GM08714 (cell line): ENCODE results near the gene EMX1.

Source experiments
- H3K4me3 ChIP-seq: fragments of 200-500 bp; sonication (Bioruptor generic); 2 replicates; pipeline ENCODE4 v1.5.1; 2014; ENCODE audit warnings: mild to moderate bottlenecking, low read length, inconsistent platforms
- ZNF274 ChIP-seq: IDR thresholded peaks from 2 replicates; pipeline ENCODE4 v1.6.1; 2012; ENCODE audit warnings: mild to moderate bottlenecking, low read depth, low read length

The EMX1 gene

DNA sequence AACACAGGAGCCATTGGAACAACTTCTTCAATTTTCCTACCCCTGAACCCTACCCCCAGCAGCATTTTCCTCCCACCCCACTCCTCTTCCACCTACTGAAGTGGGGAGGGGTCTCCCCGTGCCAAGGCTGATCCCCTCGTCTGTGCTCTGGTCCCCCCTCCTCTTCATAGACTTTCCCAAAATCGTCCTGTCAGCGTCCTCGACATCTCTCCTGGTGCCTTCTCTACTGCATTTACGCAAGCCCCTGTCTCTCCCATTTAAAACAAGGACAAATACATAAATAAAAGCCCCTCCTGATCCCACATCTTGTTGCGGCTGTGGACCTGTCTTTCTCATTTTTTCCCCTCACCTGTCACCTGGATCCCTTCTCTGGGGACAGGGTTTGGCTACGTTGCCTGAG is 42.2 kb downstream of the EMX1 start:
- no peak overlapping the region for H3K4me3 ChIP-seq

GRCh38 chr2:72959995-72960981 is 43.0 kb downstream of the EMX1 start:
- H3K4me3 ChIP-seq: no peak overlapping the region
- no peak for TF ChIP-seq ZNF274

More for the DNA sequence above, 42.2 kb downstream of the EMX1 start:
- TF ChIP-seq ZNF274: no peak

DNA sequence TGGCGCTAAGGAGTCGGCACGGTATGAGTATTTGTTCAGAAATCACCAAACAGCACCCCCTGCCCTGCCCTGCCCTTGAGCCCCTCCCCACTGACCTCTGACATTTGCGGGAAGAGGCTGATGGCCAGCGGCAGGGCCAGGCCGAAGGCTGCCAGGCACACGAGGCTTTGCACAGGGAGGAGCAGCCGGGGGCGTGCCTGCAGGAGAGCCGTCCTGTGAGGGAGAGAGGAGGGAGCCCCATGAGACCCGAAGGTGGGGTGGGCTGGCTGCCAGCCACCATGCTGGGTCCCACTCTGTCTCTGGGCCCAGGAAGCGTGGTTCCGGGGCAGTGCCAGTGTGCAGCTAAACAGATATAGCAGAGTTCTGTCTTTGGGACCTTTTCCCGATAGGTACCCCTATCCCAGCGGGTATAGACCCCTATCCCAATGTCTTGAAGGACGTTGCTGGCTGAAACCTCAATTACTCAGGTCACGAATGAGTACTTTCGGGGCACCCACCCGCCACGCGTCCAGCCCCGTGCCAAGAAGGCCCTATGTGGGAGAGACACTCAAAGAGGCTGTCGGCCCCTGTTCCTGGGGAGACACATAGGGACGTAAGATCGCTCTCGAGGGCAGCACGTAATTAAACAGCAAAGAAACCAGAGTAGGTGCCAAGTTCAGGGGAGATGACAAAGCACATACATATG is 43.9 kb downstream of the EMX1 start:
- no peak for TF ChIP-seq ZNF274
- no peak overlapping the region for H3K4me3 ChIP-seq

- no peak overlapping the region for H3K4me3 ChIP-seq
- TF ChIP-seq ZNF274: no peak
Observed at GRCh38 chr2:72961853-72962468, 44.6 kb downstream of the EMX1 start.

DNA sequence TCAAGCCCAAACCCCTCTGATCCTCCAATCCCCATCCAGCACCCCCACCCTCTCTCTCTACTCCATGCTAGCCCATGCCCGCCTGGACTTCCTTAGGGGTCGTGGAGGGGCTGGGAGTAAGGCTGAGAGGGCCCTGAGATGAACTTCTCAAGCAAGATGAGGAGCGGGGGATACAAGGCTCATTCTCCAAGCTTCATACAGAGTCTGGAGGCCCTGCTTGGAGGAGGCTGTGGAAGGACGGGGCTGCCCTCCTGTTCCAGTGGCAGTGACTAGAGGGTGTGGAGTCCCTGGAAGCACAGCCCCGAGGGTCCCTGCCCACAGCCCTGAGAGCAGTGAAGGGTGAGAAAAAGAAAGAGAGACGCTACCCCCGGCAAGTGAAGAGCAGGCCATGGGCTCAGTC is 45.6 kb downstream of the EMX1 start:
- TF ChIP-seq ZNF274: no peak
- no peak overlapping the region for H3K4me3 ChIP-seq

- no peak for TF ChIP-seq ZNF274
- H3K4me3 ChIP-seq: no peak overlapping the region
Observed at GRCh38 chr2:72963423-72964145, 46.3 kb downstream of the EMX1 start.

DNA sequence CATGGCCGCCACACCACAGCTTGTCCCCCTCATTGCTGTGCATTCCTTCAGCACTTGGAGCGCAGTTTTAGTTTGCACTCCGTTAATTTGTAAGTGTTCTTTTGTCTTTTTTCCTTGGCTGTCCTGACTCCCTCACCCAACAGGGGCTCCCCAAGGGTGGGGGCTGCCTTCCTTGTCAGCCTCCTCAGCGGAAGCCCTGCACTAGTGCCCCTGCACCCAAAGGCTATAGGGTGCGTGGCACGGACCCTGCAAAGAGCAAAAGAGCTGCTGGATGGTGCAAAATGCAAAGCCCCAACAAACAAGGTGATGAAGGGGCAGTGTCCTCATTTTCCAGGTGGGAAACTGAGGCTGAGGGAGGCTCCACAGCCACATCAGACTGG is 46.8 kb downstream of the EMX1 start:
- no peak for TF ChIP-seq ZNF274
- H3K4me3 ChIP-seq: no peak overlapping the region

DNA sequence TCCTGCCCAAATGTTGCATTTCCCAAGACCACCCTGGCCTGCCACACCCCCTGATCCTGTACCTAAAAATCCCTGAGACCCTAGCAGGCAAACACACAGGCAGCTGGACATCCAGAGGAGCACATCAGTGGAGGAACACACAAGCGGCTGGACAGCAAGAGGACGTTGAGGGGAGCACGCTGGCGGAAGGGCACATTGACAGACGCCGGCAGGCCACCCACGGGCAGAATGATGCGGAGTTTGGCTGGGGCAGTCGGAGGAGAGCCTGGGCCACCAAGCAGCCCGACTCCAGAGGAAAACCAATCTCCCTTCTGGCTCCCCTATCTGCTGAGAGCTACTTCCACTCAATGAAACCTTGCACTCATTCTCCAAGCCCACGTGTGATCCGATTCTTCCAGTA is 47.7 kb downstream of the EMX1 start:
- no peak for TF ChIP-seq ZNF274
- no peak overlapping the region for H3K4me3 ChIP-seq

GRCh38 chr2:72965770-72966450 is 48.6 kb downstream of the EMX1 start:
- no peak overlapping the region for H3K4me3 ChIP-seq
- TF ChIP-seq ZNF274: no peak

- no peak overlapping the region for H3K4me3 ChIP-seq
- no peak for TF ChIP-seq ZNF274
Observed at GRCh38 chr2:72968286-72968685, 51.0 kb downstream of the EMX1 start.

DNA sequence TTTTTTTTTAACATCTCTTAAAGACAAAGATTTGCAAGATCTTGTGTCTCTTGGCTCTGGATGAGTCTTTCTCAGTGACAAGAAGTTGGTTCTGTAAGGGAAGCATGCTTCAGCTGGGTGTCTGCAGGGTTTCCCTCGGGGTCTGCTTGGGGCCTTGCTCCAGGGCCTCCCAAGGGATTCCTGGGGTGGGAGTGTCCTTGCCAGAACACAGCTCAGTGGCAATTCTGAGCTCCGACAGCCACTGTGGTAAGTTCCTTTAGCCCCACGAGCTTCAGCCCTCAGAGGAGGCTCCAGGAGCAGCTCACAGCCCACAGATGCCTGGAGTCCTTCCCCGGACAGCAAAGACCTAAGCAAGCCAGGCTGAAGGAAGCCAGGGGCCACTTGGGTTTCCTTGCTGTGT is 52.4 kb downstream of the EMX1 start:
- no peak for TF ChIP-seq ZNF274
- no peak overlapping the region for H3K4me3 ChIP-seq

DNA sequence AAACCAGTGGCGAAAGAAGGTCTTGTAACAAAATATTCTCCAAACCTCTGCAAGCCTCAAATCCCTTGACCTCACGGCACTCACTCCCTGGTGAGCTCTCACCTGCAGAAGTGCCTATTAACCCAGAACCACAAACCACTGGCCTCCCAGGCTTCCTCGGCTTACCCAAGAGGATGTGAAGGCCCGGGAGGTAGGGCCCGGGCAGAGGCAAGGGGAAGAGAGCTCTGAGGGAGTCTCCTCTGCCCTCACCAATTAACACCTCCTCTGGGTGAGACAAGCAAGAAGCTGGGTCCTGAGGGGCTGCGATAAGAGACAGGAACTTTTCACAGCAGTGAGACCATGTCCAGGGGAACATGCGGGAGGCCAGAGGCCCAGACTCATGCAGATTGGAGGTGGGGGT is 53.7 kb downstream of the EMX1 start:
- TF ChIP-seq ZNF274: no peak
- no peak overlapping the region for H3K4me3 ChIP-seq

DNA sequence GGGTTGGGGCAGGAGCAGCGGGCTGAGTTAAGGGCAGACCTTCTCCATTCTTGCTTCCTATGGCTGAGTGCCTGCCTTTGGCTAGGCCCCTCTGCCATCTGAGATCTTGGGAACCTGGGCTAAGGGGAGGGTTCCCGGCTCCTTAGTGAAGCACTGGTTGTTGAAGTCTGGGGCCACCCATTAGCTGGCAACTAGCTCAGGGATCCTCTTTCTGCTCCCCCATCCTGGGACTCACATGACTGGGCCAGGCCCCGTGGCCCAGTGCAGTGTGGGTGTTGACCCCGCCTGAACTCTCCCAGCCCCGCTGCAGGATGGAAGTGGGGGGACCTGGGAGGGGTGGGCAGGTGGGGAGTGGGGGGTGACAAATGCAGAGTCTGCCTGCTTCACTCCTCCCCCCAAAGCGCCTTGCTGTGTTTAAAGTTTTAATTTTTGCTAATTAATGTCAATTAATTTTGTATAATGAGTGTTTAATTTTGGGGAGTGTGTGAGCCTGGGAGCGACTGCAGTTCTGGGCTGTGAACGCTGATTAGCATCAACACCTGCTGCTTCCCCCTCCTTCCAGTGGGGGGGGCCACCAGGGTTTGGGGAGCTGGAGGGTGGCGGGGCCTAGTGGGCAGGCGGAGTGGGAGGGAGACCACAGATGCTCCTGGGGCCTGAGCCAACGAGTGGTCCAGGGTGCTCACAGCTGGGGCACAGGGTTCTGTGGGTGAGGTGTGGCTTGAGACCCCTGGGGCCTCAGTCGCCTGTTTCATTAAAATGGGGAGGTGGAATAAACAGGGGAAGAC is 55.2 kb downstream of the EMX1 start:
- no peak for TF ChIP-seq ZNF274
- no peak overlapping the region for H3K4me3 ChIP-seq
